Measurements from ENCODE around the gene RHEBL1. TPM values are rescaled to one million over a fixed set of nuclear protein-coding genes. Genes with fewer than 3 reads are reported as not detected.
"Not testable (repeated sequence)": the region's sequence is repeated elsewhere in the genome, so short reads cannot be mapped to it uniquely, and the experiment has no call there.

Gene RHEBL1
- total RNA-seq, 4 donors from 2014 or later = 0.96 TPM; not detected in 3

- TF ChIP-seq CTCF (IDR thresholded peaks at IDR 0.05) = no peak
- no peak for ATAC-seq (ENCODE audit: low FRiP score)
- no peak for DNase-seq (ENCODE audit: low spot score)
These were observed 3.7 kb downstream of the RHEBL1 start for GRCh38 chr12:49066120-49066519.

- no peak for ATAC-seq (ENCODE audit: low FRiP score)
- DNase-seq (ENCODE audit: low spot score) = no peak
- no peak for TF ChIP-seq CTCF (IDR thresholded peaks at IDR 0.05)
These were observed 5.0 kb downstream of the RHEBL1 start for GRCh38 chr12:49064767-49065152.

GRCh38 chr12:49061916-49062315 lies 7.9 kb downstream of the RHEBL1 start:
- ATAC-seq (ENCODE audit: low FRiP score); DNase-seq (ENCODE audit: low spot score): not testable (repeated sequence)

GRCh38 chr12:49061157-49061650 lies 8.6 kb downstream of the RHEBL1 start:
- DNase-seq (ENCODE audit: low spot score) (no peak), ATAC-seq (ENCODE audit: low FRiP score) (no peak)
- no peak for TF ChIP-seq CTCF (IDR thresholded peaks at IDR 0.05)

GRCh38 chr12:49060237-49061156 lies 9.3 kb downstream of the RHEBL1 start, which contains the start of gene KMT2D:
TSS of gene KMT2D (minus strand) at chr12:49060794. CDS start at chr12:49055324, 5,470 bp downstream.
- TF ChIP-seq CTCF (IDR thresholded peaks at IDR 0.05) = no peak
- peak; percentile 64 for DNase-seq (ENCODE audit: low spot score)
- ATAC-seq (ENCODE audit: low FRiP score) = peak; percentile 83

DNA sequence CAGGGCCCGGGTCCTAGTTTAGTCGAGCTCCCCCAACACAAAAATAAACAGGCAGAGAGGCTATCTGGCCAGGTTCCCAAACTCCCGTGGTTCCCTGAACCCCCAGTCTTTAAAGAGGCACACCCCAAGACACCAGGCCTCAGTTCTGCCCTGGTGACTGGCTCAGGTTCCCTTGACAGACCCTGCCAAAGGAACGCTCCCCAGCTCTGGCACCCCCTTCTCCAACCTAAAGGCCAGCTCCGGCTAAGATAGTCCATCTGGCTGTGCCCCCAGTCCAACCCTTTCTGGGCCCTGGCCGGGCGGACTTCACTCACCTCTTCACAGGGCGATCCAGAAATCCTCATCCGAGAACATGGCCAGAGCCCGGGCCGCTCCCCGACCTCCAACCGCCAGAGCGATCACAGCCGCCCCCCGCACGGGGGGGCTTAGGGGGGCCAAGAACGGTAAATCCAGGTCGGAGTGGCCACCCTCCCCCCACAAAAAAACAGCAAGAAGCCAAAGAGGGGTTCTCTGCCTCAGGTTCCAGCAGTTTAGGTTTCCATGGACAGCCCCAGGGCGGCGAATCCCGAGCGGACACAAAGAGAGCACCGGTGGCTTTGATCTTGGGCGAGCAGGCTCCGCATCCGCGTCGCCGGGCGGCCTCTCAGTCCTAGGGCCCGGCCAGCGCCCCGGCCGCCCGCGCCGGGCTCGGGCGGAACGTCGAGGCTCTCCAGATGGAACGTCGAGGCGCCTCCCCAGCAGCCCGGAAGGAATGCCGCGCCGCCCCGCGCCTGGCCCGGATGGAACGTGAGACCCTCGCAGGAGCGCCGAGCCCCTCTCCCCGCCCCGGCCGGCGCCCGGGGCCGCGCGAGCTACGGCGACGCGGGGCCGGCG lies 10.2 kb downstream of the RHEBL1 start:
- DNase-seq (ENCODE audit: low spot score) = no peak

More for the DNA sequence above, 10.2 kb downstream of the RHEBL1 start:
- TF ChIP-seq CTCF (IDR thresholded peaks at IDR 0.05) = no peak
- peak; percentile 11 for ATAC-seq (ENCODE audit: low FRiP score)
